NCI-H2171 treated with DMSO at 0.1 percent for 48 hours (cell line): ENCODE results near the gene DPPA4.
"Not testable (repeated sequence)": the region's sequence is repeated elsewhere in the genome, so short reads cannot be mapped to it uniquely, and the experiment has no call there.

Experiments
- DNase-seq: peaks from one replicate; lab custom pipeline; 2025; lab: John Stamatoyannopoulos, UW

Gene DPPA4, protein sequence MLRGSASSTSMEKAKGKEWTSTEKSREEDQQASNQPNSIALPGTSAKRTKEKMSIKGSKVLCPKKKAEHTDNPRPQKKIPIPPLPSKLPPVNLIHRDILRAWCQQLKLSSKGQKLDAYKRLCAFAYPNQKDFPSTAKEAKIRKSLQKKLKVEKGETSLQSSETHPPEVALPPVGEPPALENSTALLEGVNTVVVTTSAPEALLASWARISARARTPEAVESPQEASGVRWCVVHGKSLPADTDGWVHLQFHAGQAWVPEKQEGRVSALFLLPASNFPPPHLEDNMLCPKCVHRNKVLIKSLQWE

DNA sequence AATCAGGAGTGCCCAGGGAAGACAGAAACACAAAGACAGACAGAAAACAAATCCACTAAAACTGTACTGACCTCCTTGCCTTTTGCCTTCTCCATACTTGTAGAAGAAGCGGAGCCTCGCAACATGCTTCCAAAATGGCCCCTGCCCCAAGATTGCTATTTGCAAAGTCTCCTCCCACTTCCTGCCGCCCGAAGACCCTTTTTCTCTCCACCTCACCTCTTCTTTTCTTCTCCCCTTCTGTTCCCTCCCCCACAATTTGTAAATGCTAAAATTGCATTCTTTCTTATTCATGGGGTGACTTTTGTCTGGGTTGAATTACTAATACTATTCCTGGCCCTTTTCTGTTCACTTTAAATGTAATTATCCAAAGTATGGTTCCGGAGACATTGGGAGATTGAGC lies at the start of gene DPPA4:
TSS of gene DPPA4 (minus strand) at position 154 of the 400 bp plus-strand sequence. CDS start at position 125, 29 bp downstream.
- no peak for DNase-seq

DNA sequence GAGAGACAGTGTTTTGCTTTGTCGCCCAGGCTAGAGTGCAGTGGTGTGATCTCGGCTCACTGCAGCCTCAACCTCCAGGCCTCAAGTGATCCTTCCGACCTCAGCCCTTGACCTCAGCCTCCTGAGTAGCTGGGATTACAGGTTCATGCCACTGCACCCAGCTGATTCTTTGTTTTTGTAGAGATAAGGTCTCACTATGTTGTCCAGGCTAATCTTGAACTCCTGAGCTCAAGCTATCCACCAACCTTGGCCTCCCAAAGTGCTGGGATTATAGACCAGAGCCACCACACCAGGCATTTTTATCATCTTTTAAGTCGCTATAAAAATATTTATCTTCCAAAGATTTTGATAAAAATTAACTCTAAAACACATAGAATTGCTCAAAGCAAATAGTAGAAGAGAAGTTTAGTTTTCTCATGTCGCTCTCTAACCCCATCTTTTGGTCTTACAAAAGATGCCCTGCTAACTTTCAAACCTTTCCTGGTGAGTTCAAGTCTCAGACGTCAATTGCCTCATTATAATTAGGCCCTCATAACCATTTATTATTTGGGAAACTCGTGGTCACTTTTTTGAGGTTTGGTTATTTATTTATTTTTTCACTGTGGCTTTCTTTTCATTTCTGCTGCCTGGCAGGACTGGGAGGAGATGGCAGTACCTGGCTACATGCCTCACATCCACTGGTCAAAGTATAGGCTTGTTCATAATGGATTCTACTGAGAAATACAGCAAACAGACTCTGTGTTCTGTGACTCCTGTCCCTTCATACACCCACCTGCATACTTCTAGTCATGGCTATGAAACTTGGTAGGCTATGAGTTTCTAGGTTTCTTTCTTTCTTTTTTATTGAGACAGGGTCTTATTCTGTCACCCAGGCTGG lies 48.3 kb upstream of the DPPA4 start:
- no peak for DNase-seq

DNA sequence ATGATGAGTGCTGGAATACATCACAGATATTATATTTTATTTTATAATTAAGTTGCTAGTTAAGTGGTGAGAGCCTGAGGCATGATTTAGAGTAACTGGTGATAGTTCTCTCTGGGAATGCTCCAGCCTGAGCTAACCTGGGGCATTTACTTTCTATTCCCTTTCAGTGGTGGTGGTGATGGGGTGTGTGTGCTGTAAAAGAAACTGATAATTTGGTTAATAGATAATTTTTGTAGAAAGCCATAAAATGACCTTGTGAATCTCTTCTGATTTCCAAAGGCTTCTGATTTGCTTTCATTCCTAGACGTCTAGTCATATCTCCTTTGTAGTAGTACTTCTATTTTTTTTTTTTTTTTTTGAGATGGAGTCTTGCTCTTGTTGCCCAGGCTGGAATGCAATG lies 46.8 kb upstream of the DPPA4 start:
- no peak for DNase-seq

DNA sequence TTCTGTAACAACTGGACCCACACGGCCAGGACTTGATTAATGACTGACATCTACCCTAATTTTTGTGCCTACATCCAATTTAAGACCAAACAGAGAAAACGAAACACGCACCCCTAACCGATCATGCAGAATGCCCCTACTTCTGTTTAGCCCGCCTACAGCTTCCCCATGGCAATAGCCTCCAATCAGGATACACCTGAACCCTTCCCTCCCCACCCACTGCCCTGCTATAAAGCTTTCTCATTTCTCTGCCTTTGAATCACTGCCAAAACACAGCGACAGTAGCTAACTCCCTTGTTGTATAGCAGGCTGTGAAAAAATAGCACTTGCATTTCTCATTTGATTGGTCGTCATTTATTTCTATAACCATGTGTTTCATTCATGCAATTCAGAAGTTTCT lies 45.2 kb upstream of the DPPA4 start:
- DNase-seq: no peak

DNA sequence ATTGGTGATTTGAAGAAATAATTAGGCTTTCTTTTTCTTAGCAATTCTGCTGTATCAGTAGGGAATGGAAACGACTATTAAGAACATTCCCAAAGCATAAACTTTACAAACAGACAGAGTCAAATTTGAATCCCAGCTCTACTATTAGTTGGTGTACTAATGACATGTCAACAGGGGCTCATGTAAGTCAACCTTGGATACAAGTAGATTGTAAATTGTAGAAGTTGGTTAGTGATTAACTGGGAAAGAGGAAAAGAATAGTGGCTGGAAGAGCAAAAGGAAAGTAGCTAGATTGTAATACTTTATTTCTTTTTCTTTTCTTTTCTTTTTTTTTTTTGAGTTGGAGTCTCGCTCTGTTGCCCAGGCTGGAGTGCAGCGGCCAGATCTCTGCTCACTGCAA lies 38.6 kb upstream of the DPPA4 start:
- no peak for DNase-seq

DNA sequence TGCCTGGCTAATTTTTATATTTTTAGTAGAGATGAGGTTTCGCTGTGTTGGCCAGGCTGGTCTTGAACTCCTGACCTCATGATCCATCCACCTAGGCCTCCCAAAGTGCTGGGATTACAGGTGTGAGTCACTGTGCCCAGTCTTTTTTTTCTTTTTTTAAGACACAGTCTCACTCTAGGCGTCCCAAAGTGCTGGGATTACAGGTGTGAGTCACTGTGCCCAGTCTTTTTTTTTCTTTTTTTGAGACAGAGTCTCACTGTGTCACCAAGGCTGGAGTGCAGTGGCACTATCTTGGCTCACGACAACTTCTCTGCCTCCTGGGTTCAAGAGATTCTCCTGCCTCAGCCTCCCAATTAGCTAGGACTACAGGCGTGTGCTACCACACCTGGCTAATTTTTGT lies 37.1 kb upstream of the DPPA4 start:
- DNase-seq: not testable (repeated sequence)

DNA sequence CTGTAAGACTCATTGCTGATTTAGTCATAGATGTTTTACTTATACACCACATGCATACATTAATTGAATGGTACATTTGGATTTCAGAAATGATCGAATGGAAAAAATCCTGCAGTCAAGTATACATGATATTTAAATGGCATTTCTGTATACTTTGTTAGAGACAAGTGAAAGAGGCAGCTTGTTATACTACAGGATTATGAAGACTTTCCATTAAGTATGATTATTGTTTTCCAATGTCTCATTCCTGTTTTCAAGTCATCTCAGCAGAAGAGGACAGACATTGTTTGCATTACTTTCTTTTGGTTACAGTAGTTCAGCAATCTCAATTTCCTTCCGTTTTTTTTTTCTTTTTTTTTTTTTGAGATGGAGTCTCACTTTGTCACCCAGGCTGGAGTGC lies 36.6 kb upstream of the DPPA4 start:
- DNase-seq: no peak

DNA sequence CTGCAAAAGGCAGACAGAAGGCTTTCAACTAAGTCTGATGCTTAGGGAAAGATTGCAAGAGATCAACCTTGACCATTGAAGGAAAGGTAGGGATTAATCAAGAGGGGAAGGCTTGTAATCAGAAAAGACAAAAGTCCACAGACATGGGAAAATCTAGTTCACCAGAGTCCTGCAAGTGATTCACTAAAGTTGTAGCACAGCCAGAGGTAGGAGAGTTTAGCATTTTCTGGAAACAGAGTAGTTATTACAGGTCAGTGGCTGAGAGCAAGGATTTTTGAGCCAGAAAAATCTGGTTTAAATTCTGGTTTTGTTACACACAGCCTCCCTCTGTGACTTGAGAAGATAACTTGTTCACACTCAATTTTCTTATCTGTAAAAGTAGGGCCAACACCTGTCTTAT lies 35.3 kb upstream of the DPPA4 start:
- no peak for DNase-seq

DNA sequence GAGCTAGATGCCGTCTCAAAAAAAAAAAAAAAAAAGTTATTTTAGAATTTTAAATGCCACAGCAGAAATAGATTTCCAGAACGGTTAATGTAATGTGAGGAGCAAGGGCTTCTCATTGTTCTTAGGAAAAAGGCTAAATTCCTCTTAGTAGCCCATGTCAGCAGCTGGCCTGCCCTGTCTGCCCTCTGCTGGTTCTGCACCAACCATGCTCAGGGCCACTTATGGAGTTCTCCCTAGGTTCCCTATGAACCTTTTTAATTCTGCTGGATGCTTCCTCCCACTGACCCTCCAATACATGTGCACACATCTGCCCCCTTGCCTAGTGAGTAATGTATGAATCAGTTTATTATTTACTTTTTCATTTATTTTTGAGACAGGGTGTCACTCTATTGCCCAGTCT lies 32.2 kb upstream of the DPPA4 start:
- no peak for DNase-seq

DNA sequence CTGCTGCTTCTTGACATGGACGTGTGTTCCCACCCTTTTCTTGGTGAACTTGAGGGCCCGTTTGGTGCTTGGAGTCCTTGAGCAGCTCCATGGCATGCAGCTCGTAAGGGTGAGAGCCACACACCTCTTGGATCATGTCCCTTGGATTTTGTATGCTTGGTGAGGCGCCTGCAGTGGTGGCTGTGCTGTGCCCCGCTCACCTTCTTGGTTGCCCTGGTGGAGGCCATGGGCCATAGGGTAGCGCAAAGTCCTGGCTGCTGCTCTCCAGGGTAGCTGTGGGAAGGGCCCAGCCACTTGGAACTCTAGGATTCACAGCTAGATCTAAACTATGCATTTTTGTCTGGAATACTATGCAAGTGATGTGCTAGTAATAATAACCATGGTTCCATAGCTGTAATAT lies 26.7 kb upstream of the DPPA4 start:
- no peak for DNase-seq

DNA sequence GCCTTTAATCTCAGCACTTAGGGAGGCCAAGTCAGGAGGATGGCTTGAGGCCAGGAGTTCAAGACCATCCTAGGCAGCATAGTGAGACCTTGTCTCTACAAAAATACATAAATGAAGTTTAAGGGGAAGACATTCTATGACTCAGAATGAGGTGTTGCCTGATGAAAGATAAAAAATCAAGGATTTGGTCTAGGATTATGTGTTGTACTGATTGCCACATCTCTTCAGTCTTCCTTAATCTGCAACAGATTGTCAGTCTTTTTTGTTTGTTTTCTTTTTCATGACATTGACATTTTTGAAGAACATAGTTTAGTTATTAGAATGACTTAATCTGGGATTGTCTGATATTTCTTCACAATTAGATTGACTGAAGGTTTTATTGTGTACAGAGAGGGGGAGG lies 26.3 kb upstream of the DPPA4 start:
- no peak for DNase-seq

DNA sequence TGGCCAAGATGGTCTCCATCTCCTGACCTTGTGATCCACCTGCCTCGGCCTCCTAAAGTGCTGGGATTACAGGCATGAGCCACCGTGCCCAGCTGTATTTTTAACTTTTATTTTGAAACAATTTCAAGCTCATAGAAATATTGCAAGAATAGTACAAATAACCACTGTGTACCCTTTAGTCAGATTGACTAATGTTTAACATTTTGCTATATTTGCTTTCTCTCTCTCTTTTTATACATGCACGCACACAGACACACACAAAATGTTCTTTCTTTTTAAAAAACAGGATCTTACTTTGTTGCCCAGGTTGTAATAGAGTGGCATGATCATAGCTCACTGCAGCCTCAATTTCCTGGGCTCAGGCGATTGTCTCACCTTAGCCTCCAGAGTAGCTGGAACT lies 25.5 kb upstream of the DPPA4 start:
- DNase-seq: no peak

DNA sequence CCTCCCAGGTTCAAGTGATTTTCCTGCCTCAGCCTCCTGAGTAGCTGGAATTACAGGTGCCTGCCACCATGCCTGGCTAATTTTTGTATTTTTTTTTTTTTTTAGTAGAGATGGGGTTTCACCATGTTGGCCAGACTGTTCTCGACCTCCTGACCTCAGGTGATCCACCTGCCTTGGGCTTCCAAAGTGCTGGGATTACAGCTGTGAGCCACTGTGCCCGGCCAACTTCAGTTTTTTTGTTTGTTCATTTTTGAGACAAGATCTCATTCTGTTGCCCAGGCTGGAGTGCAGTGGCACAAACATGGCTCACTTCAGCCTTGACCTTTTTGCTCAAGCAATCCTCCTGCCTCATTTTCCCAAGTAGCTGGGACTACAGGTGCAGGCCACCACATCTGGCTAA lies 21.5 kb upstream of the DPPA4 start:
- DNase-seq: not testable (repeated sequence)

DNA sequence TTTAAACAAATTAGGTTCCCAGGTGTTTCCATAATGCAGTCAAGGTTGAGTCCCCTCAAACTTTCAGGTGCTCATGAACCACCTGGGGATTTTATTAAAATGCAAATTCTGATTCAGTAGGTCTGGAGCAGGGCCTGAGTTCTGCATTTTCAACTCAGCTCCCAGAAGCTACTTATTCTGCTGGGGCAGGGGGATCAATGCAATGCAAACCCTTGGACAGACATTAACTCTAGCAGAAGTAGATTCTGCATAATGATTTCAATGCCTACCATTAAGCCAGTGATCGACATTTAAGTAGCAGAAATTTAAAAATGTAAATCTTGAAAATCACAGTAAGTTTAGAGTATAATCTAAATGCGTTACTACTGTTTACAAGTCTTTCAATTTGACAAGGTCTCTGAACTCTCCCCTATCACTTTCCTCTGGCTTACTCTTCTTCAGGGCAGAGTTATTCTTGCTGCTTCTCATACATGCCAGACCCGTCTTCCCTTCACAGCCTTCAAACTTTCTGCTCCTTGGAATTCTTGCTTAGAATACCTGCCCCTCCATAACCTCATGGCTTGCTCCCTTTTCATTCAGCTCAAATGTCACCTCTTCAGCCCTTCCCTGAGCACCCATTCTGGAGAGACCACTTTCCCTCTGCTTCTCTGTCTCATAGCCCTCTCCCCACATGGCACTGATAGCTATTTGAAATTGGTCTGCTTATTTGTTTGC lies 19.3 kb upstream of the DPPA4 start:
- DNase-seq: no peak

DNA sequence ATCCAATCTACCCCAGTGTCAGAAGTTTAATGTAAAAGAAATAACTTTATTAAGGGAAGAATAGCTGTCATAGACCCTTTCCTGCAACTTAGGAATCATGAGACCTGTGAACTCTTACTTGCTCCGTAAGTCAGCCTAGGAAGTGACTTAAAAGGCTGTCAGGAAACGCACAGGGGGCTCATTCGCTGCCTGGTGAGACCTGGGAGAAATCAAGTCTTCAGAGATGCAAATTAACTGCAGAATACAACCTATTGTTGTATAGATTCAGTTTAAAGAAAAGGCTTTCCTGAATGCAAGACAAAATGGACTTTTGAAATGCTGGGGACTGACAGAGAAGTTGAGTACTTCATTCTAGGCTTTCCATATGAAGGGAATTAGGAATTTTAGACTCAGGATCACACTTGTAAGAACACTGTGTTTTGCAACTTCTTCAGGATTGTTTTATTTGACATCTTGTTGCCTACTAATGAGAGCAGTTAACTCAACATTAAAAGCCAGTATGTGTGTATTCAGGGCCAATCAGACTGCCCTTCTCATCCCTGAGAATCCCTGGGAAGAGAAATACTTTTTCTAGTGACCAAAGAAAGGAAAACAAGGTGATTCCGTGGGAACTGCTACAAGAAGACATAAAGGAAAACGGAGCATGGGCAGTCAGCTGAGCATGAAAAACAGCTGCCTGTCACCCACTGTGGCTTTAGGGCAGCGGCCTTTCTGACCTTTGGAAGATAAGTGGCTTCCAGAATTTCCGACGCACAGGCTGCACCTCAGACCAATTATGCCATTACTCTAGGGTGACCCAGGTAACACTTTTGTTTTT lies 18.5 kb upstream of the DPPA4 start:
- DNase-seq: no peak

DNA sequence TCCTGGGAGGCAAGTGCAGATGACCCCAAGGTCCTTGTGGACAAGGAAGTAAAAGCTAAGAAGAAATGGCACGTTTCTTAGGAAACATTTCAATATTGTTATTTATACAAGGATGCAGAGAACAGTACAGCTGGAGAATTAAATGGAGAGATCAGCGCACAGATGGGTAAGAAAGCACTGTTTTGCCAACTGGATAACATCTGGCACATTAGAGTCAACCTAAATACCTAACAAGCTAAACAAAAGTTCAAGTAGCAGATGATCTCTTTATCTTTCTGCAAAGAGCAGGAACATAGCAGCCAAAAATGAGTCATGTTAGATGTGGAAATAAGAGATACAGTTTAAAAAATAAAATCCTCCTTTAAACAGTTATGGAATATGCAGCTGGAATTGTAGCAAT lies 15.7 kb upstream of the DPPA4 start:
- DNase-seq: no peak

DNA sequence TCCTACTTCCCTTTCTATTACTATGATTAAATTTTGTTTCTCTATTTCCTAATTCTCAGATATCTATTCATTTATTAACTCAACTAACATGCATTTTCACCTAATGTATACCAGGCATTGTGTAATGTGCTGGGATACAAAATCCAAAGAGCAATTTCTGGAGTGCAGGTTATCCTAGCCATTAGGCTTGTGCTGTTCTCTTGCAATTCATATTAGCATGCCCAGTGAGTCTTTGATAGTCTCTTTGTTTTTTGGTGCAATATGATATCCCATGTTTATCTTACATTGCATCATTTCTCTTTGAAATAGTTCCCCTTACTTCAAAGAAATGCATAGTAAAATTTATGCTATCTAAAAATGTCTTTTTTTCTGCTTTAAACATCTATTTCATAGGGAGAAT lies 13.9 kb upstream of the DPPA4 start:
- DNase-seq: no peak

DNA sequence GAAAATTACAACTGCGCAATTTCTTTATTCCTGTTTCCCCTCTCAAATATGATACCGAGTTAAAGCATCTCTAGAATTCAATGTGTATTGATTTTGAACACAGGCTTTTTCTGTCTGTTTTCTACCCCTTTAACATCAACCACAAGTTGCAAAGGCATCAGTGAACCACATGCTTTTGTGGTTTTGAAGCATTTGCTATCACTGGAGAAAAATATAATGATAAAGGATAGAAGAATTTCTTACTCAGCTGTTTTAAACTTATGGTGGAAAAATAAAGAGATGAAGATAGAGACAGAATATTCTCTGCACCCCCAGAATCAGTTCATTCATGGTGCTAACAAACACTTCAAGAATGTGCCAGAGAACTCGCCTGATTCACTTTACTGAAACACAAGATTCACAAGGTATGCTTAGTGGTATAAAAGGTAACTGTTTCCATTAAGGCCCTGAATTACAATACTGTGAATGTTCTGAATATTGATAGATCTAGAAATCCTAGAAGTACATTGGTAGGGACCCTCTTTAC lies 9.5 kb upstream of the DPPA4 start:
- no peak for DNase-seq

DNA sequence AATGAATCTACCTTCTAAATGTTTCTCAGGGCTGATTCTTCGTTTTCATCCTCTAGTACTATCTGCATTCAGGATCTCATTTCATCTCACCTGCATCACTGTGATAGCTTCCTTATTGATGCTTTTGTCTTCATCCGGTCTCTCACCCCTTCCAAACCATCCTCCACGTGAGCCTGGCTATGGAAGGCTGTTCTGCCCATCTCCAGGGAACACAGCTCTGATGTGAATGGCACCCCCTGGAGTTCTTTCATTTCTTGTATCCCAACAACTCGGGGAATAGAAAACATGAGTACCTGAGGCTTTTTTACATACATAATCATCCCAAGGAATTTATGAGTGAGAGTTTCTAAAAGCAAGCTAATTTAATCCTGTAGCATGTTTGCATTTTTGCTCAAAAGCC lies 8.8 kb upstream of the DPPA4 start:
- no peak for DNase-seq

DNA sequence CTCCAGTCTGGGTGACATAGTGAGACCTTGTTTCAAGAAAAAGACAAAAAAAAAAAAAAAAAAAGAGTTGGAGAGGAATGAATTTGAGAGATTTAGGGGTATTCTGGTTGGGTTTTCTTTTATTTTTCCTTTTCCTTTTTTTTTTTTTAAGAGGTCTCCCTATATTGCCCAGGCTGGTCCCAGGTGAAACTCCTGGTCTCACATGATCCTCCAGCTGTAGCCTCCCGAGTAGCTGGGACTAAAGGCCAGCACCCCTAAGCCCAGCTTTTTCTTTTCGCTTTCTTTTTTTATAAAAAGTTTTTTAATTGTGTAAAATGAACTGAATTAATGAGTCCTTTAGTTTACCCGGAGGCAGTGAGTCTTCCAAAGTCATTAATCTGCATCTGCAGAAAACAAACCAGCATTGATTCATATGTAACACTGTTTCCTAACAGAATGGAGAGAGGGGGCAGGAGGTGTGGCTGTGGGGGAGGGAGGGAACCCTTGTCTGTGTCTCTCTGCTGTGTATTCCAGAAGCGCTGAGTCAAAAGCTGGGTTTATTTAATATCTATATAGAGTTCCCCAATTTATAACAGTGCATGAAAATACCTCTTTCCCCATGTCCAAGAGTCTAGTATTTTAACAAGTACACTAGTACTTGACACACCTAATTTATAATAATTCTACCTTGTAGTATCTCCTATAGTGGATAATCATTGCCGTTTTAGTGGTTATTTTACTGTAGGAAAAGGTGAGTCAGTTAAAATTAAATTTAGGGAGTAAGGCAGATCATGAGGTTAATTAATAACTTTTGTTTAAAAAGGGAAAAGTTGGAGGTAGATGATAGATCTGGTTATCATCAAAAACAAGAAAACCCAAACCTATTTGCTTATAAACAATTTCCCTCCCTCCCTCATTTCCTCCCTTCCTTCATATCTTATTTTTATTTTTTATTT lies 2.6 kb upstream of the DPPA4 start:
- no peak for DNase-seq

DNA sequence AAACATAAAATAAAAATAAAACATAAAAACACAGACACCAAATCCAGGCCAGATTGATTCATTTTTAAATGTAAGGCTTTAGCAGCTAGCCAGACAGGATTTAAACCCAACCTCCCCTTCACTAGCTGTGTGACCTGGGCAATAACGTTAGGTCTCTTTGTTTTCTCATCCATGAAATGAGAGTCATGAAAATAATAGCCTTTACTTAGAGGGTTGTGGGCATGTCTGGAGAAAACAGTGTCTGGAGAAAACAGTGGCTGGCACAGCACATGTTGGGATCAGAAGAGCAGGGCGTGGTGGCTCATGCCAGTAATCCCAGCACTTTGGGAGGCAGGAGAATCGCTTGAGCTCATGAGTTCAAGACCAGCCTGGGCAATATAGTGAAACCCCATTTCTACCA lies 1.9 kb upstream of the DPPA4 start:
- no peak for DNase-seq
